GM04503 (cell line): Measurements from ENCODE around the gene CRKL.
A peak's percentile ranks its signal among the peaks of the same experiment; 100 is the strongest.

Experiments used
- DNase-seq: peaks from one replicate; pipeline ENCODE4 v3.0.0-alpha.2; 2012; ENCODE audit warnings: low read depth

CRKL gene

GRCh38 chr22:20997536-20998257, 80.5 kb downstream of the CRKL start:
- DNase-seq = no peak

DNA sequence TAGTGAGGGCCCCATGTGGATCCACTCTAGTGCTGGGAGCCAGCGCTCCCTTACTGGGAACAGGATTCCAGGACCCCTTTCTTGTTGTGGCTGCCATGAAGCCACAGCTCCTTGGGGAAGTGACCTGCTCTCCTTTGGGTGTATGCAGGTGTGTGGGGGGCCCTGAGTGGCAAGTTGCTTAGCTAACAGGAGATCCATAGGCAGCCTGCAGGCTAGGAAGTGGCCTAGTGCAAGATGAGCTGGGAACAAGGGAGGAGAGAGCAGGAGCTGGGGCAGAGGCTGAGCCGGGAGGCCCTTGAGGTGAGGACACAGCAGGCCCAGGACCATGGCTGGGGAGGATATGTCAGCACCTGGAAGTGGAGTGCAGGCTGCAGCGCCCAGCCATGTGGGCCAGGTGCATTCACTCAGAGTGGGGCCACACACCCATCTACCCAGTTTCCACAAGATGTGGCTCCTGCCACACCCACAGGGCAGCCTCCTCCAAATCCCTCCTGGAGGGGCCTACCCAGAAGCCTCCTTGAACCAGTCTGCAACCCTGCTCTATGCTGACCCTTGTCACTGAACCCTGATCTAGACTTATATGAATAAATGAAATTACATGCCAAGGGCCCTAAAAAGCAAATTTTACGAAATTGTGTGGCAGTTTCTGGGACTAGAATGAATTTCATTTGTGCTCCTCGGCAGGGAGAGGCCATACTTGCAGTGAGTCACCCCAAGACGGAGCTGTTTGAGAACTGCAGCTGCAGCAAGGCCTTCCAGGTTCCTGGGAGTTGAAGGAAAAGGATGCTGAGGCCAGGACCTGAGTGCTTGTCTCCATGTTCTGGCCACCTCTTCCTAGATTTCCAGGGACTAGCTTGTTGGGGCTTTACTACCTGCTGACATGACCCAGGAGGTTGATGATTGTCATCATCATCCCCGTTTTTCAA, 81.5 kb downstream of the CRKL start:
- DNase-seq = no peak

DNA sequence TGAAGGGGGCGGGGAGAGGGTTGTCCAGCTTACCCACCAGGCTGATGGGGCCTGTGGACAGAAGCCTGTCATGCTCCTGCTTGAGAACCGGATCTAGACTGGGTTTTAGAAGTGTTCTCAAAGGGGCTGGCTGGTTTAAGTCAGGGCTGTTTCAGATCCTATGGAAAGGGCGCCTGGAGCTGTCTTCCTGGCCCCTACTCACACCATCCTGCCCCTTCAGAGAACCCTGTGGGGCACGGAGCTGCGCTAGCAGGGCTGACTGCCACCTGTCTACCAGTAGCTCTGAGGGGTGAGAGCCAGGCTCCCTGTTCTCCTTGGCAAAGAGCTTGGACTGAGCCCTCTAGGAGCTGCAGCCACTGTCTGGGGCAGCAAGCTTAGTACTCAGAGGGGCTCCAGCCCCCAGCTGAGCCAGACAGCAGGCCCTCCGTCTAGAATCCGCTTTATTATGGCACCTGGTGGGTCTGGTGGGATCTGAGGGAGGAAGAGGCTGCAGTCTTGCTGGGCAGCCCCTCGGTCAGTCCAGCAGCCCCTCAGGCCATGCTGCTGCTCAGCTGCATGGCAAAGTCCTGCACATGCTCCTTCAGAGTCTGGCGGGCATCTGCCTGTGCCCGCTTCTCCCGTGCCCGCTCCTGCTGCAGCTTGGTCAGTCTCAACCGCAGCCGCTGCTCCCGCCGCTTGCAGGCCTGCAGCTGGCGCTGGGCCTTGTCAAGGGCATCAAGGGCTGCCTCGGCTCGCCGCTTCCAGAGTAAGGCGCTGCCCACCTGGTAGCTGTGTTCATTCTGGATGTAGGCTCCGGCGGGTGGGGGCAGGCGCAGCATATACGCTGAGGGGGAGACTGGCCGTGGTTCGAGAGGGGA, 82.4 kb downstream of the CRKL start:
- DNase-seq = no peak

DNA sequence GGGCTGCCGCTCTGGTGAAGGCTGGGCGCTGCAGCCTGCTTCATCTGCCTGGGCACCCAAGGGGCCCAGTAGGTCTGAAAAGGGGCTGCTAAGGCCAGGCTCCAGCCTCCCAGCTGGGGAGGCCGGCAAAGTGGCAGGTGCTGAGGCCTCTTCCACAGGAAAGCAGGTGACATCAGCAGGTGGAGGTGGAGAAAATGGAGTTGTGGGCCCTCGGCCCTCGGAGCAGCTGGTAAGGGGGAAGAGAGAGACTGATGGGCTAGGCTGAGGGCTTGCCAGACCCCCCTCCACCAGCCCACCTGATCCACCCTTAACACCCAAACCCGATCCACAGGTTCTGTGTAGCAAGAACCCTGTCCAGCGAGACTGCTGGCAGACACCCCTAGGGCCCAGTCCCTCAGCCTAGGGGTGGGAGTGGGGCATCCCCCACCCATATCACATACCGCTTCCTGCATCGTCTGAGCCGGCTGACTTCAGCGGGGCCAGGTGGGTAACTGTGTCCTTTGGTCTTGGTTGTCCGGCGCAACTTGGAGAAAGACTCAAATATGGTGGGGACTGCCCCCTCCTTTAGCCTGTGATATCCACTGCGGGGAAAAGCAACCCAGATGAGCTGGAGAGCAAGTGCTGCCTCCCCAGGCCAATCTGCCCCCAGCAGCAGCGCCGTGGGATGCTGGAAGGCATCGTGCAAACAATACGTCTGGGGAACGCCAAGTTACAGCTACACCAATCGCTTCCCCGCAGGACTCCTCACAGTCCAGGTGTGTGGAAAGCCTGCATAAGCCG, 83.2 kb downstream of the CRKL start:
- no peak for DNase-seq

- DNase-seq = no peak
Observed at GRCh38 chr22:21000987-21001600, 83.9 kb downstream of the CRKL start.

DNA sequence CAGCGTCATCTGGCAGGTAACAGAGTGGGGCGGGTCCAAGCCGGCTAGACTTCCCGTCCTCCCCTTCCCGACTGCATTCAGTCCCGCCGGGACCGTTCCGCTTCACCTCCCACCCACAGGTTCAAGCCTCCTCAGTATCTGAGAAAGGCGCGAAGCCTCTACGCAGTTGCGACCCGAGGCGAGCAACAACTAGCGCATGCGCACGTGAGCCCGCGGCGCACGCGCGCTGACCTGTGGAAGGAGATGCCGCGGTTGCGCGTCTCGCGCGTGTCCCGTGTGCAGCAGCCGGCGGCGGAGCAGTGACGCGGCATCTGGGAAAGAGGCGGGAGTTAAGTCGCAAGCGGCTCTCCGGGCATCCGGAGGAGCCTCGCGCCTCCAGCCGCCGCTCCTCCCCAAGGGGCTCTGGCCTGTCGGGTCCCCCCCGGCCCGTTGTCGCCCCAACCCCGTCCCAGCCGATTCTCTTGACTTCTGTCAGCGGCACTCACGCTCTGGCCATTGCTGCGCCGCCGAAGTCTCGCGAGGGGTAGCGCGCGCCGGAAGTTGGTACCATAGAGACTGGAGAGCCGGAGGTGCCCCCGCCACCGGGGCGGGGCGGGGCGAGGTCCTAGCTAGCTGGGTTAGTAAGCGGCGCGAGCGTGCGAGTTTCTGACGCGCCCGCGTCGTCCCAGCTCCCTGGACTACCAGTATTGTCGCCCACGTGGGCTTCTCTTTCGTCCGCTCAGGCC, 84.6 kb downstream of the CRKL start, which contains the start of gene THAP7:
THAP7 (minus strand) TSS at position 518 of the 725 bp plus-strand sequence; CDS start at position 311, 207 bp downstream.
- DNase-seq = peak; percentile 63
